T-helper 22 cell (primary cell): ENCODE results near the gene TMEM184B.

Experiments used
- DNase-seq: peaks from one replicate; pipeline ENCODE4 v3.0.0-alpha.2; 2020; ENCODE audit warnings: low read depth

The TMEM184B gene

GRCh38 chr22:38272373-38273134 is at the start of gene TMEM184B:
TMEM184B (minus strand) TSS chr22:38273010; CDS start chr22:38247961, 25,049 bp downstream.
- DNase-seq: peak; percentile 70

GRCh38 chr22:38320605-38321402 is 48.0 kb upstream of the TMEM184B start:
- no peak for DNase-seq

DNA sequence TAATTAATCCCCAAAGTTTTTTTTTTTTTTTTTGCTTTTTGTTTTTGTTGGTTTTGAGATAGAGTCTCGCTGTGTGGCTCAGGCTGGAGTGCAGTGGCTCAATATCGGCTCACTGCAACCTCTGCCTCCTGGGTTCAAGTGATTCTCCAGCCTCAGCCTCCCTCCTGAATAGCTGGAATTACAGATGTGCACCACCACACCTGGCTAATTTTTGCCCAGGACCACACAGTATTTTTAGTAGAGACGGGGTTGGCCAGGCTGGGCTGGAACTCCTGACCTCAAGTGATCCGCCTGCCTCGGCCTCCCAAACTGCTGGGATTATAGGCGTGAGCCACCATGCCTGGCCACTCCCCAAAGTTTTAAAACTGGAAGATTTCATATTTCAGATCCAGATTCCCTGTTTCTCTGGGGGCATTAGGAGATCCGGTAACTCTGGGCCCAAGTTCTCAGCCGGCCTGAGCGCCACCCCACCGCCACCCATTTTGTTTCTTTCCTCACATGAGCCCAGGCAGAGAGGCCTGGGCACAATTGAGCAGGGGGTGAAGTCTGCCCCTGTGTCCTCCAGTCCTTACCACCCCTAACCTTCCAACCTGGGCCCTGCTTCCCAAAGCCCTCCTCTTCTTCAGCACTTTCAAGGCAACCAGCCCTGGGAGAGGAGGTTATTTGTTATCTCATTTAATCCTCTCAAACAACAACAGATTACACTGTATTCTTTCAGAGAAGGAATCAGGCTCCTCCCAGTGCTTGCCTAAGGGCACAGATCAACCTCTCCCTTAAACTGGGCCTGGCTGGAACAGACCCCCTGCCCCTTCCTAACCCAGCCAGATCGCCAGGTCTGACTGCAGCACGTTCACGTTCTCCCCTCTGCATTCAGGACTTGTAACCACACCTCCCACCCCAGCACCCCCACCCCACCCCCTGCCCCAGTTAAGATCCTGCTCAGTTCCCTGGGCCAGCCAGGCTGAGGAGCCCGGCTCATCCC is 46.3 kb upstream of the TMEM184B start:
- DNase-seq: no peak

GRCh38 chr22:38317995-38318715 is 45.3 kb upstream of the TMEM184B start:
- DNase-seq: no peak

DNA sequence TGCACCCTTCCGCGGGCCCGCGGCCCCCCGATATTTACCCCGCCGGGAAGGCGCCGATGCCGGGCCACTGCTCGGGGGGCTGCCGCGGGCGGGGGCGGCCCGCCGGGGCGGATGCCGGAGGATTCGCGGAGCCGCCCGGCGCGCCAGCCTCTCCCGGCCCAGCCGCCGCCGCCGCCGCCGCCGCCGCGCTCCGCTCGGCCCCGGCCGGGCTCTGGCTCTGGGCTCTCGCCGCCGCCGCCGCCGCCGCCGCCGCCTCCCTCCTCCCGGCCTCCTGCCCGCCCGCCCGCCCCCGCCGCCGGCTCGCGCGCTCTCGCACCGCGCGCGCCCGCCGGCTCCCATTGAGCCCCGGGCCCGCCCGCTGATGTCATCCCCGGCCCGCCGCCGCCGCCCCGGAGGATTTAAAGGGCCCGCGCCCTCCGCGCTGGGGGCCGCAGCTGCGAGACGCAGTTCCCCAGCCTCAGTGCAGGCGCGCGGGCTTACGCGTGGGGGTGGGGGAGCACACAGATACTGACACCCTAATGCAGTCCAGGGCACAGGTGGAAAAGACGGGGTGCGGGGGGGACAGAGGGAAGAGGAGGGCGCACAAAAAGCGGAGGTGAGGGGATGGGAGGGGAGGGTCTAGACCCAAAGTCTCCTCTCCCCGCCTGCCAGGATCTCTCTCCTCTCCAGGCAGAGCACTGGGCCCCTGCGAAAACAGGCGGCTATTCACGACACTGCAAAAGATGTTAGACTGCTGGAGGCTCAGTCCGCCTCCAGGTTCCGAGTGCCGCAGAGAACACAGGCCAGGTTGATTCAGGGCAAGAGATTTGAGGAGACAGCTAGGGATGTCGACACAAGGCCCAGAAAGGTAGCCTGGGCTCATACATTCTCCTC is 44.5 kb upstream of the TMEM184B start, which contains the start of gene CSNK1E:
CSNK1E (minus strand) TSS at position 312 of the 873 bp plus-strand sequence. CDS start 3,276 bp downstream, outside the sequence.
- peak; percentile 63 for DNase-seq

DNA sequence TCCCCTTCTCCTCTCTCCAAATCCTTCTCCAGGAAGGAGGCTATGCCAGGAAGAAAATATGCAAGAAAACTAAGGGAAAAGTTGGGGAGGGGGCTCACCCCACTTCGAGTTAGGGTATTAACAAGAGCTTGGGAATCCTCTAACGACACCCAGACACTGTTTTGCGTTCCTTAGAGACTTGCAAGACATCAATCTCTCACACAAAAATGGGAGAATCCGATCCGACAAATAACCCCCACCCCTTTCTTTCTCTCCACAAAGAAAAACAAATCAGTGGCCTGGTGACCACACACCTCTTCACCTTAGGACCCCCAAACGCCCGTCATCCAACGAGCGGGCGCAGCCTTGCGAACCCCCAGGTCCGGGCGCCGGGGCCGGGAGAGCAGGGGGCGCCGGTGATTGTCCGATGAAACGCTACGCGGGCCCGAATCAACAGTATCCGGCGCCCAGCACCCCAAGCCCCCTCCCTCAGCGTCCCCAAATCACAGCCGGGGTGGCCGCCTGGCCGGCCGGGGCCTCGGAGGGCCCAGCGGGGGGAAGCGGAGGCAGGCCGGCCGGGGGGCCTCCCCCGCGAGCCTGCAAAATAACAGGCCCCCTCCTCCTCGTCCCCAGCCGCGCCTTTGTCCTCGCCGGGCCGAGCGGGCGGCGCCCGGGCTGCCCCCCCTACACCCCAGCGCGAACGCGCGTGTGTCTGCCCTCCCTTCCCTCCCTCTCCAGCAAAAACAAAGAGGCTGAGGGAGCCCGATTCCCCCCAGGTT is 43.7 kb upstream of the TMEM184B start:
- peak; percentile 27 for DNase-seq

DNA sequence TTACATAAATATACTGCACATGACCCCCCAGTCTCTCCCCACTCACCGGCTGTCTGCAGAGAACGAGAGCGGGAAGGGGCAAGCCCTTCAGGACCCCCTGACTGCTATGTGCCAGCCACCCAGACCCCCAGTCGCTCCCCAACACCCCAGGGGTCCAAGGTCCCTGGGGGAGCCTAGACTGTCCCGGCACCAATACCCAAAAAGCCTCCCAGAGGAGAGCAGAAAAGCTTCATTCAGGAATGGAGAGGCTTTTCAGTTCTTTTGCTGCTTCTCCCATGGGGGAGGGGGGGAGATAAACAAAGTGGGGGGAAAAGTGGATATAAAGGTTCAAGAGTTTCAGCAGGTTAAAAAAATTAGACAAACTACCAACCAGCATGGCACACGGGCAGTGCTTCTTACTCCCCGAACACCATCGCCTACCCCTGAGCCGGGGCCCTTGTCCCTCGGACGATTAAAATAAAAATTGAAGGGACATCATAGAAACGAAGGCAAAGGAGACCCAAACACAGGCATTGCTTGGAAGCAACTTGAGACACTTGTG is 43.1 kb upstream of the TMEM184B start:
- no peak for DNase-seq

DNA sequence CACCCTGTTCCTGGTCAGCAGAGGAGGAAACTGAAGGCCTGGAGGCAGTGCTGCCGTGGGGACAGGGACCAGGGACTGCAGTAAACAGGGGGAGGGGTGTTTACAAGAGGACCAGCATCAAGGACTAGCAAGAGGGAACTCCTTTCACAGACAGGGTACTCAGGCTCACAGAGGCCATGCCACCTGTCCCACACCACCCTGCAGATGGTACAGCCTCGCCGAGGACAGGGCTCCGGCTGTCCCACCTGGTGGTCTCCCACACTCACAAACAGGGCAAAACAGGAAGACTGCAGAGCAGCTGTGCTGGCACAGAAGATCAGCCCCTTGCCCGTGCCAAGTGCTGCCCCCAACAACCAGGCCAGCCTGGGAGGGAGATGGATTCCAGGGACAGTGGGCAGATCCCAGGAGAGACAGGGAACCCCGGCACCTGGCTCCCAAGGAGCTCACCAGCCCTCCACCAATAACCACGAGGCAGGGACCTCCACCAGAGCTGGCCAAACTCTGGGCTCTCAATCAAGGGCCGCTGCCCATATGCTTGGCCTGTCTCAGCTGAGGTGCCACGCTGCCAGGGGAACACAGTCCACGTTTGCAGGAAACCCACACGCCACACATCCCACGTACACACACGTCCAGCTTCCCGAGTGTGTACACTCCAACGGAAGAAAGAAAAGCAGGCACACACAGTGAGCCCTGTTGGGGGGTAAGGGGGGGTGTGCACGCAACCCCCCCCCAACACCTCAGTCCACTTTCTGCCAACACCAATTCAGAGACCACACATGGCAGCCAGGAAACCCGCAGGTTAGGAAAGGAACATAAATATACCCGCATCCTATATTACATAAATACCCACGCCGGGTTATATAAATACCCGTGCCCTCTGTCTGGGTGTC is 42.4 kb upstream of the TMEM184B start:
- DNase-seq: no peak

DNA sequence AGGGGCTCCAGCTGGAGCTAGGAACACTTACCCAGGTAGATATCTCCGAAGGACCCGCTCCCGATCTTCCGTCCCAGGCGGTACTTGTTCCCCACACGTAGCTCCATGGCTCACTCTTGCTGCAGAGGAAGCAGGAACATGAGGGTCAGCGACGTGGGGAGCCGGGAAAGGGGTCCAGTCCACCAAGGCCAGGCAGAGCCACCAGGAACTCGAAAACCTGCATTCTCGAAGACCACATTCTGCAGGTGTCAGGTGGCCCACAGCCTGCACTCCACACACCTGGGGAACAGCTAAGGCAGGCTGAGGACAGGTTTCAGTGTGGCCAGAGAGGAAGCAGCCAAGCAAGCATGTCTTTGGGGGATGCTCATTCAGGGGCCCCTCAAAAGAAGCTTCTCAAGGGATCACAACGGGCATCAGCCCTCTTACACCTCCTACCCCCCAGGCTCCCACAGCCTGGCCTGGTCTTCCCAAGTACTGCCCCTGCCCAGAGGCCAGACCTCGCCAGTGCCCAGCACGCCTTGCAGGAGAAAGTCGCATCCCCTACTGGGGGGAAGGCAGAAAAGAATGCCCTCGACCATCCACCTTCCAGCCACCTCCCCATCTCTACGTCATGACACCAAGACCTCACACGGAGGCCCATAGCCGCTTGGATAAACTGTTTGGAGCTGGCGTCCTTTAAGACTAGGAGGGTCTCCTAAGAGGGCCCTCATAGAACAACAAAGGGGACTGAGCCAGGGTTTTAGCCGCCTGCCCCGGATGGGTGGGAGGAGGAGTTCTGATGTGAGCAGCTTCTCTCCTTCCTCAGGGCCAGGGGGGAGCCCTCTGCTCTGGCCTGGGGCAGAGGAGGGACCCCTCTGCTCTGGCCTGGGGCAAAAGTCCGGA is 41.5 kb upstream of the TMEM184B start:
- DNase-seq: no peak

- DNase-seq: no peak
Measured at GRCh38 chr22:38313384-38313955, 40.7 kb upstream of the TMEM184B start.

DNA sequence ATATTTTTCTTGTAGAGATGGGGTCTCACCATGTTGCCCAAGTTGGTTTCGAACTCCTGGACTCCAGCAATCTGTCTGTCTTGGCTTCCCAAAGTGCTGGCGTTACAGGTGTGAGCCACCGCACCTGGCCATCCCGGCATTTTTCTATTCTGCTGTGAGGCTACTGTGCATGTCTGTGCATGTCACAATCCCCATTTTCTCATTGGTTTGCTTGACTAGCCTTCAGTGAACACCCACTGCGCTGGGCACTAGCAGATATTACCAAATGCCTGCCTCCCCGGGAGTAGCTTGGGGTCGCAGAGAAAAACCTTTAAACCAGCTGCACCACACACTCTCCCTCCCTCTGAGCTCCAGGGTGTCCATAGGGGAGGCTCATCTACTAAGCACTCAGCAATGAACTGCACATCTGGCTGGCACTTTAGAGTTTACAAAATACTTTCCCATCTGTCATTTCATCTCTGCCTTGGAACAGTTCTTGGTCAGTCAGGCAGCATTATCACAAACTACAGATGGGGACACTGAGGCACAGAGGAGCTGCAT is 39.5 kb upstream of the TMEM184B start:
- DNase-seq: no peak

DNA sequence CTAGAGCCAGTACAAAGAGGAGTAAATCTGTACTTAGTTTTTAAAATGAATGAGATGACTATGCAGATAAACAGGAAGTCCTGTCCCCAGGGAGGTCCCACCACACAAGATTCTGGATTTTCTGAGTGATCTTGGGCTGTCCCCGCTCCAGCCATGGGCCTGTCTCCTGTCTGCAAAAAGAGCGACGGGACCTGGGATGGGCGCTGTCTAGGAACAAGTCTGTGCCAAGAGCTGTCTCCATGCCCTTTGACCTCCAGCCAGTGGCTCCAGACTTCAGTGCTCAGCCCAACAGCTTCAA is 38.5 kb upstream of the TMEM184B start:
- no peak for DNase-seq

- no peak for DNase-seq
Measured at GRCh38 chr22:38310518-38311322, 37.9 kb upstream of the TMEM184B start.

DNA sequence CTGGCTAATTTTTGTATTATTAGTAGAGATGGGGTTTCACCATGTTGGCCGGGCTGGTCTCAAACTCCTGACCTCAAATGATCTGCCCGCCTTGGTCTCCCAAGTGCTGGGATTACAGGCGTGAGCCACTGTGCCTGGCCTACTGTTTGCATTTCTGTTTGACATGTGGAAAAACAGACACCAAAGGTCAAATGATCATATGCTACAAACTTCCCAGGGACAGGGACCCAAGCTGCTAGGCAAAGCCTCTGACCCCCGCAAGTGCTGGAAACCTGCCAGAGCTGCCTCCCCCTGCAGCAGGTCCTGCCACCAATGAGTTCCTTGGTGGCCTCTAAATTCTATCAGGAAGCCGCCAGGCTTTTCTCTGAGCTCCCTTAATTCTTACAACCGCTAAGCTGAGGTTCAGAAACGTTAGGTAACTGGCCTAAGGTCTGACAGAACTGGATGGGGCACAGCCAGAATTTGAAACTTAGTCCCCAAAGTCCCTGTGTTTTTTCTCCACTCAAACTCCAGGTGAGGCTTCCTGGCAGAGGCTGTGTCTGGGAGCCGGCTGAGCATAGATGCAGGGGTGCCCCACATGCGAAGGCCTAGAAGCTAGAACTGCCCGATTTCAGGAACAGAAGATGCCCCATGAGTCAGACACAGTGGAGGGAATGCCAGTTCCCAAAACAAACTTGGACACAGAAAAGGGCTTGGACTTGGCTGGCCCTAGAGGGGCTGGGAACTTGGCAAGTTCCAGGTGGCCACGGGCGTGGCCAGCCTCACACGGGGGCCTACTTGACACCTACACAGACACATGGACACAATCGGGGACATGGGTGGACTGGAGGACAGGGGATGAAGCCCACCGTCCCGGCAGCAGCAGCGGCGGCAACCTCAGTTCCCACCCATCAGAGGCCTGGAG is 37.1 kb upstream of the TMEM184B start:
- no peak for DNase-seq
